Stimulated activated CD4-positive, alpha-beta T cell treated with anti-CD3 and anti-CD28 coated beads, Interleukin-12 subunit alpha, Interleukin-12 subunit beta, amount 100 ng/mL, for 24 hours (primary cell): ENCODE results near the gene SLC2A14.
A peak's percentile ranks its signal among the peaks of the same experiment; 100 is the strongest.
"Not testable (repeated sequence)": the region's sequence is repeated elsewhere in the genome, so short reads cannot be mapped to it uniquely, and the experiment has no call there.

Experiments used
- DNase-seq, 2 experiments: peaks; one replicate each; pipeline ENCODE4 v3.0.0-alpha.2; 2020; ENCODE audit warnings: low read depth in 2 of 2

SLC2A14 gene

GRCh38 chr12:7872566-7873319, at the start of gene SLC2A14:
Gene SLC2A14 (minus strand): TSS chr12:7872915. CDS start chr12:7869880, 3,035 bp downstream.
- DNase-seq = no peak

- not testable (repeated sequence) for DNase-seq
Observed at GRCh38 chr12:7921181-7921580, 48.5 kb upstream of the SLC2A14 start.

DNA sequence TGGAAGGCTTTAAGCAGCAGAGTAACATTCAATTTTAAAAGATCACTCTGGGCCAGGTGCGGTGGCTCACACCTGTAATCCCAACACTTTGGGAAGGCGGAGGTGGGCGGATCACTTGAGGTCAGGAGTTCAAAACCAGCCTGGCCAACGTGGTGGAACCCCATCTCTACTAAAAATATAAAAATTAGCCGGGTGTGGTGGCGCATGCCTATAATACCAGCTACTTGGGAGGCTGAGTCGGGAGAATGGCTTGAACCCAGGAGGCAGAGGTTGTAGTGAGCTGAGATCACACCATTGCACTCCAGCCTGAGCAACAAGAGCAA, 45.5 kb upstream of the SLC2A14 start:
- DNase-seq = not testable (repeated sequence)

GRCh38 chr12:7917392-7918267, 44.9 kb upstream of the SLC2A14 start:
- no peak for DNase-seq

DNA sequence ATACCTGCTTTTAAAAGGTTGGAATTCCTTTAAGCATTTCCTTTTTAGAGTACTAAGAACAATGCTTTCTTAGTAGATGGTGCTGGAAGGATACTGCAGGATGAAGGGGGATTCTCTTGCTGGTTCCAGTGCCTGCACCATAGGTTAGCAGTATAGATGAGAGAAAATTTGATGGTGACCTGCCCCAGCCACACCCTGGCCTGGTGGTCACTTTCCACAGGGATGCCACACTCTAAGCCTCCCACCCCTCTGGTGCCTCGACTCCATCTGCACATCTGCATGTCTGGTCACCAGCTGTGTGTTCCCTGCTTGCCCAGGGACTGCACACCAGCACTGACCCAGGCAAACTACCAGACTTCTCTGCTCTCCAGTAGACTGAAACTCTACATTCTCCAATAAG, 44.2 kb upstream of the SLC2A14 start:
- no peak for DNase-seq

DNA sequence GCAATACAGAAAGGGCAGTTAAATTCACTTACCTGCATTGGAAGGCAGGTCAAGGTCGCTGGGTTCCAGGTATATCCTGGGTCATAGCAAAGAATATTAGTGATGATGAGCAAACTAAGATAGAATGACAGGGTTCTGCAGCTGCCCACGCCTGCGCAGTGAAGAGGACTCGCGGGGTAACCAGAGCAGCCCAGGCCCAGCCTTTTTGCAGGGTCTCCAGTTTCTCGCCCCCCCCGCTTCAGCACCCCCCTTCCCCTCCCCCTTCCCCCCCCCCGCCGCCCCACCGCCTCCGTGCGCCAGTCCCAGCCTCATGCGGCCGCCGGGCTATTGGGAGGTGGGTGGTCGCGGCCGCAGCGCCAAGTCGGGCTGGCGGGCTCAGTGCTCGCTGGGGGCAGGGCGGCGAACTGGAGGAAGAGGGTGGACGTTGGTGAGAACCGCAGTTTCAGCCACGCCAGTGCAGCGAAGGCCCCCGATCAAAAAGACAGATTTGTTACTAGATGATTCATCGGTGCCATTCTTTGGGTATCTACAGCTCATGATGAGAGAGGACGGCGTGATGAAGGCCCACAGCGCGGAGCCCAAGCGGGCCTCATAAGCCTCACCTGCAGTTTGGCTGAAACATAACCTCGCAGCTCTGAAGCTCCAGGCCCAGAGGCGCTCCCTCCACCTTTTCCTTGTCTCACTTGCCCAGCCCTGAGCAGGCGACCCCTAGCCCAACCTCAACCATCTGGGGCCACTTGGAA, 43.1 kb upstream of the SLC2A14 start:
- no peak for DNase-seq

GRCh38 chr12:7910106-7910505, 37.4 kb upstream of the SLC2A14 start:
- DNase-seq = not testable (repeated sequence)

GRCh38 chr12:7907009-7907408, 34.3 kb upstream of the SLC2A14 start:
- peak in 1 of 2 experiments; percentile 22 for DNase-seq

GRCh38 chr12:7906303-7906702, 33.6 kb upstream of the SLC2A14 start:
- not testable (repeated sequence) for DNase-seq

DNA sequence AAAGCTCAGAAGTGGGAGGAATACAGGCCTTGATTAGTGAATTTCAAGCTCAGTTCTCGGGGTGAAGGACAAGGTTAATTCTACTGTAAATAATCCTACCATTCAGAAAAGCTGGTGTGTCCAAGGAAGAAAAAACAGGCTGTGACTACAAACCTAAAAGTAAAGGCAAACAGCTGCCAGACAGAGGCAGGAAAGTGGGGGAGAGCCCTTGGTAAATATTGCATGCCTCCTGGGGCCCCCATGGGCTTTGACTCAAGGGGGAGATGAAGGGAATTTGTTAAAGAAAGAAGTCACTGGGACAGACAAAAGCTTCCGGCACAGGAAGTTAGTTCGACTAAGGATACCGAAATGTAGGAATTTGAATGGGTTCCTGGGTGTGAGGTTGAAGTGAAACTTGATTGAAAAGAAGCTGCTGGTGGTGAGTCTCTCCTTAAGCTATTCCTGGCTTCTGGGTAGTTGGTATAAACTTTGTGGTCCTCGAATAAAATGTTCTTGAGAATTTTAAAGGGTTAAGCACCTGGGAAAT, 32.9 kb upstream of the SLC2A14 start:
- DNase-seq = not testable (repeated sequence)

GRCh38 chr12:7905071-7905470, 32.4 kb upstream of the SLC2A14 start:
- no peak for DNase-seq

GRCh38 chr12:7902416-7902815, 29.7 kb upstream of the SLC2A14 start:
- not testable (repeated sequence) for DNase-seq

- no peak for DNase-seq
Observed at GRCh38 chr12:7899755-7900154, 27.0 kb upstream of the SLC2A14 start.

- not testable (repeated sequence) for DNase-seq
Observed at GRCh38 chr12:7896726-7897125, 24.0 kb upstream of the SLC2A14 start.

DNA sequence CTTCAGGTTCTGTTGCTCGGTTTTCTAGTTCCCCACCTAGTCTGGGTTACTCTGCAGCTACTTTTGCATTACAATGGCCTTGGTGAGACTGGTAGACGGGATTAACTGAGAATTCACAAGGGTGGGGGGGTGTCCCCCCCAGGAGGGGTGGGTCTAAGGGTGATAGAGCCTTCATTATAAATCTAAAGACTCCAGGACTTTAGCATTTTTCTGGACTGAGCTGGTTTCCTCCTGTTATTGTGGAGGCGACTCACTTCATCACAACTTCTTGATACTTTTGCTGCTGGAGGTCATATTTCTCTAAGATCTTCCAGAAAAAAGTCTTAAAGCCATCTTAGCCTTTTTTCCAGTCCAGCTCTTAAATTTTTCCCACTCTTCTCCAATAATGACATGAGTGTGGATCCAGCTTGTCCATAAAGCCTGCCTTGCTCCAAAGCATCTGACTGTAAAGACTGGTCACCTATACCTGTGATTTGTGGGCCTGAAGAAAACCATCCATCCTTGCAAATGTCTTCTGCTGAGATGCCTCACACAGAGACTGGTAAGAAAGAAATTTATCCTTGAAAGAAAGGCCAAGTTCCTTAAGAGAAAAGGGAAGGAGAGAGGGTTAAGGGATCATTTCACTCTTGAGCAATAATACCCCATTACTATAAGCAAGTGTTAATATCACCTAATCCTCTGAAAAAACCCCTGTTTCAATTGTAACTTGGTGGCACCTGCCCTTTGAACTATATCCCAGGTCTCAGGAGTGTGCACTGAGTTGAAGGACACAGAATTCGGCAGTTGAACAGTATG, 19.7 kb upstream of the SLC2A14 start:
- no peak for DNase-seq

- no peak for DNase-seq
Observed at GRCh38 chr12:7884689-7885088, 12.0 kb upstream of the SLC2A14 start.

DNA sequence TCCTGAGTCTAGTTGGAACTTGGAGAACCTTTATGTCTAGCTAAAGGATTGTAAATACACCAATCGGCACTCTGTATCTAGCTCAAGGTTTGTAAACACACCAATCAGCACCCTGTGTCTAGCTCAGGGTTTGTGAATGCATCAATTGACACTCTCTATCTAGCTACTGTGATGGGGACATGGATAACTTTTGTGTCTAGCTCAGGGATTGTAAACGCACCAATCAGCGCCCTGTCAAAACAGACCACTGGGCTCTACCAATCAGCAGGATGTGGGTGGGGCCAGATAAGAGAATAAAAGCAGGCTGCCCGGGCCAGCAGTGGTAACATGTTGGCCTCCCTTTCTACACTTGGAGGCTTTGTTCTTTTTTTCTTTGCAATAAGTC, 9.0 kb upstream of the SLC2A14 start:
- DNase-seq = not testable (repeated sequence)

- not testable (repeated sequence) for DNase-seq
Observed at GRCh38 chr12:7880952-7881735, 8.4 kb upstream of the SLC2A14 start.

- DNase-seq = no peak
Observed at GRCh38 chr12:7879246-7879645, 6.5 kb upstream of the SLC2A14 start.

DNA sequence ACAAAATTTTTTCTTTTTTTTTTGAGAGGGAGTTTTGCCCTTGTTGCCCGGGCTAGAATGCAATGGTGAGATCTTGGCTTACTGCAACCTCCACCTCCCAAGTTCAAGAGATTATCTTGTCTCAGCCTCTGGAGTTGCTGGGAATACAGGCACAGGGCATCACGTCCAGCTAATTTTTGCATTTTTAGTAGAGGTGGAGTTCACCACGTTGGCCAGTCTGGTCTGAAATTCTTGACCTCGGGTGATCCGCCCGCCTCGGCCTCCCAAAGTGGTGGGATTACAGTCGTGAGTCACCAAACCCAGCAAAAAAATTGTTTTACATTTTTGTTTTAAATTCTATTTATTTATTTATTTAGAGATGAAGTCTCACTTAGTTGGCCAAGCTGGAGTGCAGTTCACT, 4.7 kb upstream of the SLC2A14 start:
- no peak for DNase-seq
